GM18498 (cell line): ENCODE data around the gene DAB2.
A peak's percentile ranks its signal among the peaks of the same experiment; 100 is the strongest.

Experiments used
- ATAC-seq: cut with Tn5 transposase; IDR thresholded peaks from one replicate; pipeline ENCODE4 v1.9.1; 2021; ENCODE audit warnings: mild to moderate bottlenecking, moderate library complexity; ENCODE audit not compliant: unreplicated experiment

The DAB2 gene

DNA sequence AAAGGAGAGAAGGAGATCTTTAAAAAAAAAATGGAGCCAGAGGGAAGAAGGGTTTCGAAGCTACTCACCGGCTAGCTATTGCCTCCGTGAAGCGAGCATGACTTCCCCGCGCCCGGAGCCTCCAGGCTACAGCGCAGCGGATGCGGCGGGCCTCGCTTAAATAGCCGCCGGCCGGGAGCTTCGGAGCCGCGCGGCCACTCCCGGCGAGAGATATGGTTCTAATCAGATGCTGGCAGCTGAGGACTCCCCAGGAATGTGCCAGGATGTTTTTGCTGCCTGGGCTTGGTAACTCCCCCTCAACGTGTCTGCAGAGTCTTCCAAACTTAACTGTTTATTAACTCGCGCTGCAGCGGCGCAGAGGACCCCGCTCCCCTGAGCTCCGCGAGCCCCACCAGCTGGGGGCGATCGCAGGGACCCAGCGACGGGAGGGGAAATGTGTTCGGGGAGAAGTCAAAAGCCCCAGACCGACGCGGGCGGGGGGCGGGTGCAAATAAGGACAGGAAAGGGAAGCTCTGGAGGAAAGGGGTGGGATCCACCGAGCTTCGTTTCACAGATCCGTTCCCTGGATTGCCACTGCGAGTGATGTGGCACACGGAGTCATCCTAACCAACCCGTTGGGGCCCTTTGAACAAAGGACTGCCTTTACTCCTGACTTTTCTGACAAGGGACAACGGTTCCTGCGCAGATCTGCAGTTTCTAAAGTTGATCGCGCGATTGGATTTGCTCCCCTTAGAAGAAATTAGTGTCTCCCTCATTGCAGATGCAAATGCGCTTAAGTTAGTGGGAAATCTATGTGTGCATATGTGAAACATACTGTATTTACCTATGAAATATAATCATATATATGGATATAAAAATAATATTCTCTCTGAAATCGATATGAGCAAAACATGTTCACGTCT lies at the start of gene DAB2:
Gene DAB2 (minus strand): TSS at position 245 of the 902 bp plus-strand sequence. CDS start 30,660 bp downstream, outside the sequence.
- ATAC-seq = peak; percentile 75

- ATAC-seq = no peak
Measured at GRCh38 chr5:39473156-39473775, 48.5 kb upstream of the DAB2 start.

- no peak for ATAC-seq
Measured at GRCh38 chr5:39471836-39472508, 47.2 kb upstream of the DAB2 start.

DNA sequence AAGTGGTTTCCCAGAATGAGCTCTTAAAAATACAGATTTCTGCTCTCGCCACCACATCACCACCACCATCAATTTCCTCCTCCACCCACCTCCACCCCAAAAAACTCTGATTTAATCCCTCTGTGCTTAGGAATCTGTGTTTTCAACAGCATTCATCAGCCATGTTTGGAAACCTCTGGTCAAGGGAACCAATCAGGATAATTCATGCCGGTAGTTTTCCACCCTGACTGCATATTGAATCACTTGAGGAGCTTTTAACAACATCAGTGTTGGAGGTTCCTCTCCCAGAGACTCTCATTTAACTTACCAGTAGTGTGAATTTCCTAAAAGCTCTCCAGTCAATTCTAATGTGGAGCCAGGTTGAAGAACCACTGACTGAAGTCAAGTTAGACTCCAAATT lies 46.0 kb upstream of the DAB2 start:
- no peak for ATAC-seq

GRCh38 chr5:39469777-39470415 lies 45.1 kb upstream of the DAB2 start:
- ATAC-seq = no peak

DNA sequence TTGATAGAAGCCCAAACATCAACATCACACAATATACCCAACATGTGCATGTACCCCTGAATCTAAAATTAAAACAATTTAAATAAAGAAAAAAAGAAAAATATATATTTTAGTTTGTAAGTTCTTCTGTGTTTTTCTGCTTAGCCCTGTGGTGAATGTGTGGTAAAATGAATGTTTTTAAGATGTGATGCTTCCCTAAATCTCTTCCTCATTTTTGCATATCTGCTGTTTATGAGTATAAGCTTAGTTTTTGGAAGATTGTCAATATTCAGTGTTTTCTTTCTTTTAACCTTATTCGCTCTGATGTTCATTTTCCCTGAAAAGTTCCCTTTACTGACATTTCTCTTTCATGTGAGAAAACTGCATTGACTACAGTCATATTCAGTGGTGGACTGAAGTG lies 44.4 kb upstream of the DAB2 start:
- ATAC-seq = no peak

- ATAC-seq = no peak
Measured at GRCh38 chr5:39466846-39467245, 42.1 kb upstream of the DAB2 start.

GRCh38 chr5:39465843-39466242 lies 41.1 kb upstream of the DAB2 start:
- no peak for ATAC-seq

- ATAC-seq = no peak
Measured at GRCh38 chr5:39465097-39465496, 40.3 kb upstream of the DAB2 start.

DNA sequence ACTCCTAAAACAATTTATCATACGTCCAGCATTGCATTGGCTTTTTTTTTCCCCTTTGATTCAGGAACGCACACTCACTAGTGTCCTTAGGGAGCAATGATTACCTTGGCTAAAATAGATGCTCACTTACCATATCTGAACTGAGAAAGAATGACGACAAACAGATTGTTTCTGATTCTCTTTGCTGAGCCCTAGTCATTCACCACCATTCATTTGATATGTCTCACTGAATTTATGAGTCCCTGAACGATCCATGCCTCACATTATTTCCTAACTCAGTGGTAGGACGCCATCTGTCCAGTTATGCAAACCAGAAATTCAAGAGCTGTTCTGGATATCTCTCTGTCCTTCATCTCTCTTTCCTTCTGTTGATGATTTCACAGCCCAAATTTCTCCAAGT lies 39.3 kb upstream of the DAB2 start:
- no peak for ATAC-seq

DNA sequence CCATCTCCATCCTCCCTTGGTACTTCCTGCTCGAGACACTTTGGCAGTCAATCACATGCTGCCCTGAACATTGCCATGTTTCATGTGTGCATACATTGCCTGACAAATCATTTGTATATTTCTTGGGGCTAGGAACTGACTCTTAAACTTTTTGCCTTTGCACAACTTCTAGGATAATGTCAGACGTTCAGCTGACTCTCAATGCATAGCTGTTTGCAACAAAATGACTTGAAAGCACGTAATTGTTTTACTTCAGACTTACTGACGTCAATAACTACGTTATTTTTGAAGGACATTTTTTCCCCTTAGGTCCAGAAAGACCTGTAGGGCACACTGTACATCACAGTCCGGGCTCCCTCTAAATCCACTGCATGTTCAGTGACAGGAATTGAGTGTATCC lies 37.4 kb upstream of the DAB2 start:
- ATAC-seq = no peak

GRCh38 chr5:39461007-39461682 lies 36.4 kb upstream of the DAB2 start:
- peak; percentile 98 for ATAC-seq

- no peak for ATAC-seq
Measured at GRCh38 chr5:39459907-39460306, 35.1 kb upstream of the DAB2 start.

DNA sequence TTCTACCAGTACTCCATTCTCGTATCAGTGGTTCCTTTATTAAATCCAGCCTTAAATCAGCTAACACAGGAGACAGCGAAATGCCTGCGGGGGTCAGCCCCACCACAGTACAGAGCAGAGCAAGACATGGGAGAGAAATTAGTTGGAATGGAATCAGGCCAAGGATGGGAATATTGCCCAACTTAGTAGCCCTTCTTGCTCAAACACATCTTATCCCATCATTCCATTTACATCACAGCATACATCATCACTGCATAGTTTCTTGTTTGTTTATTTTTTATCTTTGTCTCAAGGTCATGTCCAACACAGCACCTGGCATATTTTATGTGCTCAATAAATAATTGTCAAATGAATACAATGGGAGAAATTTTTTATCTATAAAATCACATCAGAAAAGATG lies 34.3 kb upstream of the DAB2 start:
- no peak for ATAC-seq

GRCh38 chr5:39455645-39456044 lies 30.9 kb upstream of the DAB2 start:
- no peak for ATAC-seq

DNA sequence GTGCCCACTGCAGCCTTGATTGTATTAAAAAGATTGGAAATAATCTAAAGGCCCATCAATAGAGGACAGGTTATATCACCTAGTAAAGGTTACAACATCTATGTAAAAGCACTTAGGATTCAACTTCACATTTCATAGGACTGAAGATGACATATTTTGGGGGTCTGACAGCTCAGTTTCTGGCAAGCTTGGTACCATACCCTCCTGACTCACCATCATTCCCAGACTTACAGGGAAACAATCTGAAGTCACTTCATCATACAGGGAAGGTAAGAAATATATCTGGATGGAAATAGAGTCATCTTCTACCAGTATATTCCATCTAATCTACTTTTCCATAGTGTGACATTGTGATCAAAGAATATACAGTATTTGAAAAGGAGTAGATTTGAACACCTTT lies 28.8 kb upstream of the DAB2 start:
- no peak for ATAC-seq

DNA sequence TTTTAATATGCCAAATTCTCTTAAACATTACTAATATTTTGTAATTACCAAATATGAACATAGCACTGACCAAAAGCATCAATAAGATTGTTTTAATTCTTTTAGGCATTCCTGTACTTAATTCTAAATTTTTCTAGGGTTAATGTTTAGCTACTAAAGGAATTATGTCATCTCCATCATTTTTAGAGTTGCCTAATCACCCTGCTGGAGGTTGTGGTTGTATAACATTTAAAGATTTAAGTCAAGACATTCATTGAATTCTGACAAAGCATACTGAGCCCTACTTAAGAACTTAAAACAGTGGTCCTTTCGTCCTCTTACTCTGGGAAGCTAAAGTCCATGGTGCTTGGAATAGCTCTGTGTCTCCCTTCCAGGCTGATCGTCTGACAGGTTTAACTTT lies 28.1 kb upstream of the DAB2 start:
- ATAC-seq = no peak

- ATAC-seq = no peak
Measured at GRCh38 chr5:39451276-39451941, 26.6 kb upstream of the DAB2 start.

- ATAC-seq = no peak
Measured at GRCh38 chr5:39450487-39450886, 25.7 kb upstream of the DAB2 start.

DNA sequence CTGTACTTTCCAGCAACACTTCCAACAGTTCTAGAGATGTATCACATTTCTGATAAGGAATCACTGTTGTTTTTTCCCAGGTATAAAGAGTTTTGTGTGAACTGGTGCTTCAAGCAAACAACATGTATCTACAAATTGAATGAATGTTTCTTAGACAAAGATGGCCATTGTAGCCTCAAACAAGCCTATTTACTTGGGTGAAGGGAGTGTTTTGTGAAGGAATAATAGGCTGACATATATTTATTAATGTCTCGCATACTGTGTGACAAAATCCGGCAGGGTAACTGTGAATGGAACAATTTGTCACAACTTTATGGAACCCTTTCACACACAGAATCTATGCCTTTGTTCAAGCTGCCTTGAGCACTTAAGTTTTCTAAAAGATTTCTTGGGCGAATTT lies 24.8 kb upstream of the DAB2 start:
- no peak for ATAC-seq
